Forelimb muscle (tissue), 1 donor: ENCODE results near the gene SNN. TPM values are rescaled to one million over a fixed set of nuclear protein-coding genes. Genes with fewer than 3 reads are reported as not detected.

Experiments used
- DNase-seq: peaks from one replicate; pipeline ENCODE4 v3.0.0-alpha.2; 2013; ENCODE audit warnings: low read depth
- polyA plus RNA-seq: library from polyadenylated mRNA; unstranded; fragments of 120-200 nt; gene quantifications from one replicate; pipeline ENCODE4 v1.2.1, GENCODE V29; 2013; ENCODE audit not compliant: insufficient read length

Gene SNN
- polyA plus RNA-seq, 1 donor = 24.7 TPM

GRCh38 chr16:11696266-11697012 lies 28.2 kb downstream of the SNN start:
- DNase-seq = no peak

DNA sequence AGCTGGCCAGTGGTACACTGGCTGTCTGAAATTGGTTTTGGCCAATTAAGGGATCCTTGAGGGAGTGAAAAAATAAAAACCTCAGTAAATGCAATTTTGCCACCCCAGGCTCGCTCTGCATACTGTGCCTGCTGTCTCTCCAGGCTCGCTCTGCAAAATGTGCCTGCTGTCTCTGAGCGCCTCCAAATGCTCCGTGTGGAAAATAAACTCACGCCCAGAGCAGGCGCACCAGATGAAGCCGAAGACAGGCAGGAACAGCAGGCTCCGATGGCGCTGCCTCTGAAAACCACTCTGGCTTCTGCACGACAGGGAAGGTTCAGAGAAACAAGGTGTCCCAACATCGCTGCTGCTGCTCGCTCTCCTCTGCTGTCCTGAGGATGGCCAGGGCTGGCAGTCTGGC lies 29.1 kb downstream of the SNN start:
- DNase-seq = no peak

DNA sequence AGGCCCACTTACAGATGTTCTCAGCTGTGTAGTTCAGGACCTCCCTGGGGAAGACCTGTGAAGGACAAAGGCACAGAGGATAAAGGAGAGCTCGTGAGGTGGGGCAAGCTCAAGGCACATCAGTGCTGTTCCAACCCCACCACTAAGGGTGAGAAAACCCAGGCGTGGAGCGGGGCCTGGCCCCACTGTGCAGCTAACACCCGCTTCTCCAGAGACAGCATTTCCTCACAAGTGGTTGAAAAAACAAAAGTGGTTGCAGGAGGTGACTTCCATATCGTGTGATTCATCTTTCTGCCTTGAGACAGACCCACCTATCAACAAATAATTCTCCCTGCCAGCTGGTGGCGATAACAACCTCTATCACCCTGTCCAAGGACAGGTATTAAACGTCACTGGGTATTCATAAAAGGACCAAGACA lies 30.0 kb downstream of the SNN start:
- DNase-seq = no peak

GRCh38 chr16:11699234-11699894 lies 31.1 kb downstream of the SNN start:
- no peak for DNase-seq

DNA sequence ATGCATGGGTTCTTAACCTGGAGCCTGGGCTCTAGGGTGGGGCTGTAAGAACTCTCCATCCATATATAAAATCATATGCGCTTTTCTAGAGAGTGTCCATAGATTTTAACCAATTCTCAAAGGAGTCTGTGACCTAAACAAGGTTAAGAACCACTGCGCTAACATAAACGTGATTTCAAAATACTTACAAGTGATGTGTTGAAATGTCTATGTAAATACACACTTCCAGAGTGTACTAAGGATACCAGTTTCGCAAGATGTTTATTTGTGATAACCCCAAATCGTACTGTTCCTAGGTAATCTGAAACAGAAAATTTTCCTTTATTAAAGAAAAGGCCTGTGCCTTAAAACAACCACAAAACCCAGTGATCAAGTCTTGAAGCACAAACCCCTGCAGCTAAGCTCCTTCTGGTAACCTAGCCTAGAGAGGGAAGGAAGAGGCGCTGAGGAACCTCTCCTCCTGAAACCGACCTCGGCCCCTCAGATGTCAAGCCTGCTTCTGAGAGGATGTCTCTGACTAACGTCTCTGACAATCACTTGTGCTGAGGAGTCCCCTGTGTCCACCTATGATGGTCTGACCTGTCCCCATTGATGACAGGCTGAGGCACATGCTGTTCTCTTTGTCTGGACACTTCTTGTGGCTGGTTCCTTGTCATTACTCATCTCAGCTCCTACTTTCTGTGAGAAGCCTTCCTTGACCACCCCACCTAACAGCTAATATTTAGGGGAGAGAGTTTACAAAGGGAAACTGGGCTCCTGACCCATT lies 32.2 kb downstream of the SNN start:
- no peak for DNase-seq

GRCh38 chr16:11705311-11706025 lies 37.2 kb downstream of the SNN start:
- DNase-seq = no peak

- no peak for DNase-seq
Measured at GRCh38 chr16:11706180-11706742, 38.0 kb downstream of the SNN start.

DNA sequence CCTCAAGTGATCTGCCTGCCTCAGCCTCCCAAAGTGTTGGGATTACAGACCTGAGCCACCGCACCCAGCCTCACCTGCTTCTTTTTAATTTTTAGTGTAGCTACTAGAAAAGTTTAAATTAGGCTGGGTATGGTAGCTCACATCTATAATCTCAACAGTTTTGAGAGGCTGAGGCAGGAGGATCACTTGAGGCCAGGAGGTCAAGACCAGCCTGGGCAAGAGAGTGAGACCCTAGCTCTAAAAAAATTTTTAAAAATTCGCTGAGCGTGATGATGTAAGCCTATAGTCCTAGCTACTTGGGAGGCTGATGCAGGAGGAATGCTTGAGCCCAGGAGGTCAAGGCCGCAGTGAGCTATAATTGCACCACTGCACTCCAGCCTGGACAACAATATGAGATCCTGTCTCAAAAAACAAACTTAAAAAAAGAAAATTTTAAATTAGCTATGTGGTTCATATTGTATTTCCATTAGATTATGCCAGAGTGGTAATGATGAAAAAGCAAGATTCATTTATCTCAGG lies 39.5 kb downstream of the SNN start:
- DNase-seq = no peak

DNA sequence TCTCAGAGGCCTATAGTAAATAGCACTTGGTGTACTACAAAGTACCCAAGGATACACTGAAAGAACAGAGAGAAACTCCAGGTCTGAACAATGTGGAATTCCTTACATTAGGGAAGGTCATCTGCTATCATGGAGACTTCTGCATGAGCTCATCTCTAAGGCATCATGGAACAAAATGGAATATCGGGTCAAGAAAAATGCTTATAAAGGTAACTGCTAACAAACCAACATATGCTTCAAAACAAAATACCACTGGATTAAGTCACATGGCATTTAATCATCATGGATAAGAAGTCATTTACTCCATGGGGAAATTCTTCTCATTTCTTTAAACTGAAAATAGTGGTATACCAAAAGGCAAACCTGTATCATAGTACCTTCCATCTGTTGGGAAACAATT lies 40.2 kb downstream of the SNN start:
- DNase-seq = no peak

GRCh38 chr16:11711662-11712061 lies 43.4 kb downstream of the SNN start:
- DNase-seq = no peak

DNA sequence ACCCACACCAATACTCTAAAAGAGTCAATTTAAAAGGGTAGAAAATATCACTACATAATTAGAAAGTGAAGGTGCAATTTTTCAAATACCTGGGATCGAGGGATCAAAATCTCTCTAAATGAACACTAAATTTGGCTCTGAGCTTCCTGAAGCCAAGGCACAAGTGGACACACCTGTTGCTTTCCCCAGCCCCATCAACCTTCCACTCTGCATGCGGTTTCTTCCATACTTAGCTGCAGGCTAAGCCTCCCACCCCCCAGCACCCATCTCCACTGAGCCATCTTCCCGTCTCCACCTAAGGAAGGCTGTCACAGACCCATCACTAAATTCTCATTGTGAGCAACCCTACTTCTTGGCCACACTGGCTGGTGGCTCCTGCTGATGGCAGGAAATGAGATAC lies 43.9 kb downstream of the SNN start:
- DNase-seq = no peak

- DNase-seq = no peak
Measured at GRCh38 chr16:11715246-11715947, 47.1 kb downstream of the SNN start.

- no peak for DNase-seq
Measured at GRCh38 chr16:11716336-11716735, 48.1 kb downstream of the SNN start.

- DNase-seq = no peak
Measured at GRCh38 chr16:11717811-11718210, 49.6 kb downstream of the SNN start.

- no peak for DNase-seq
Measured at GRCh38 chr16:11719171-11719570, 50.9 kb downstream of the SNN start.

GRCh38 chr16:11719762-11720161 lies 51.5 kb downstream of the SNN start:
- DNase-seq = no peak

DNA sequence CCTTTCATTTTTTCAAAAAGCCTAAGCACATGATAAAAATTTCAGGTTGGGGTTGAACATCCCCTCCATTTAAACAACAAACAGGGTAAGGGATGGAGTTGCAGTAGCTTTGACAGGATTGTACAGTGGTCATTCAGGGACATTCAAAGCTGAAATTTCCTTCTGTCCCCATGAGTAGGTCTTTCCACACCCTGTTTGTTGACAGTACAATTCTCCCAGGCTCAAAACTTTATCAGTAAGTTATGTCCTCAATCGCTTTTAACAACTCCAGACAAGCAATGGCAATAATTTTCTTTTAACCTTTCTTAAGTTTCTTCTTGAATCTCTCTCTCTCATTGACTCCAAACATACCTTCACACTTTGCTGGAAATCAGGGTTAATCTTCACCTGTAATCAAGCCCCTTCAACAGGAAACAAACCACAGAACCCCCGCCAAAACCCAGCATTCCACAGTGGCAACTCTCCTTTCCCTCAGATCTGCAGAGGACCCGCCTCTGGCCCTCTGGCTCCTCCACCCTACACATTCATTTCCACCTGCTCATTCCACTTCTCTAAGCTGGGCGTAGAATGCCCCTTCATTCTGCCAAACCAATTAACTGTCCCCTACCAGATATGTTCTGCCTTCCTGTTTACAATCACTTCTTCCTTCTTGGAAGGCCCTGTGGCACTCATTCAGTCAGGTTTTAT lies 53.7 kb downstream of the SNN start:
- DNase-seq = no peak

- DNase-seq = no peak
Measured at GRCh38 chr16:11722468-11722808, 54.2 kb downstream of the SNN start.

DNA sequence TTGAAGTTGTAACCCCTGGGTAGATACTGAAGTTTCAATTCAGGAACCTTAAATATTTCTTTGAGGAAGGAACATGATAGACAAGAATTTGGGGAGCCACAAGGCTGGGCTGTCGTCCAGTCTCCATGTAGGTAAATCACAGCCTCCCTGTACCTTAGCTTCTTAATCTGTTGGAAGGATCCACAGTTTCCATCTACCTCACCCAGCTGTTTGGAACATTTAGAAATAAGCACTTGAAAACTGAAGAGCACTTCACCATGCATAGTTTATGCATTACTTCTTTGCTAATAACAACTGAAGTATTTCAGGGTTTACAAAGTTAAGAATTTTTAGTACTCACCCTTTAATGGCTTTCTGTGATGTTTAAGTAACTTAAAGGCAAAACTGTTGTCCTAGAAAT lies 57.2 kb downstream of the SNN start:
- no peak for DNase-seq

DNA sequence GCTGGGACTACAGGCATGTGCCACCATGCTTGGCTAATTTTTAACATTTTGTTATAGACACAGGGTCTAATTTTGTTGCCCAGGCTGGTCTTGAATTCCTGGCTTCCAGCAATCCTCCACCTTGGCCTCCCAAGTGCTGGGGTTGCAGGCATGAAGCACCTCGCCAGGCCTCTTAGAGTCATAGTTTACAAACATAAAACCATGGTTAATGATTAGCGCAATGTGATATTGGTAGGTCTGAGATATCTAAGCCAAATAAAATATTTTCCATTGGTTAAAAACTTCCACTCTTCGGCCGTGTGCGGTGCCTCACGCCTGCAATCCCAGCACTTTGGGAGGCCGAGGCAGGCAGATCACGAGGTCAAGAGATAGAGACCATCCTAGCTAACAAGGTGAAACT lies 57.8 kb downstream of the SNN start:
- no peak for DNase-seq
